Upper lobe of left lung (tissue), 4 donors: ENCODE data around the gene AADACL4.

Source experiments
- POLR2A ChIP-seq, 4 donors: fragments of 450-650 bp; IDR thresholded peaks; one replicate each; pipeline ENCODE4 v1.5.1; 2016 to 2017; ENCODE audit warnings: antibody characterized with exemption in 4 of 4, mild to moderate bottlenecking in 2 of 4
- TF ChIP-seq, protein P1 (sequence below), 6 experiments: fragments of 450-650 bp in 4 of 6; fragments of 200-600 bp in 2 of 6; sonication (generic) in 2 of 6; IDR thresholded peaks; one replicate each; pipeline ENCODE4 v1.5.1; 2016 to 2019; ENCODE audit warnings: antibody characterized with exemption in 6 of 6

DNA sequence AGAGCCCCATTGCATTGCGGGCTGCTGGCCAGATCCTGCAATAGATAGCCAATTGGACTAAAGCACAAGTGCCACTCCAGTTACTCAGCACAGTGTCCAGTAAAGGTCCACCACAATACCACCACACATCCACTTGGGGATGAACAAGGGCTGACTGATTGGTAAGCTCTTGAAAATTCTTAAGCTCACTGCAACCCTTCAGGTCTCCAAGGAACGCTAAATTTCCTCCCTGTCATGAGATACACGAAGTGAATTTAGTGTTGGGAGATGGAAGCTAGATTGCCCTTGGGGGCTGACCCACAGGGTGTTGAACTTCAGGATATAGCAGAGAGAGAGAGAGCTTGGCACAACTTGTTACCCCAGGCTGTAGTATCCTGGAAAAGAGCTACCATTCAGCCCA is 62.2 kb downstream of the AADACL4 start:
- TF ChIP-seq, protein P1, sequence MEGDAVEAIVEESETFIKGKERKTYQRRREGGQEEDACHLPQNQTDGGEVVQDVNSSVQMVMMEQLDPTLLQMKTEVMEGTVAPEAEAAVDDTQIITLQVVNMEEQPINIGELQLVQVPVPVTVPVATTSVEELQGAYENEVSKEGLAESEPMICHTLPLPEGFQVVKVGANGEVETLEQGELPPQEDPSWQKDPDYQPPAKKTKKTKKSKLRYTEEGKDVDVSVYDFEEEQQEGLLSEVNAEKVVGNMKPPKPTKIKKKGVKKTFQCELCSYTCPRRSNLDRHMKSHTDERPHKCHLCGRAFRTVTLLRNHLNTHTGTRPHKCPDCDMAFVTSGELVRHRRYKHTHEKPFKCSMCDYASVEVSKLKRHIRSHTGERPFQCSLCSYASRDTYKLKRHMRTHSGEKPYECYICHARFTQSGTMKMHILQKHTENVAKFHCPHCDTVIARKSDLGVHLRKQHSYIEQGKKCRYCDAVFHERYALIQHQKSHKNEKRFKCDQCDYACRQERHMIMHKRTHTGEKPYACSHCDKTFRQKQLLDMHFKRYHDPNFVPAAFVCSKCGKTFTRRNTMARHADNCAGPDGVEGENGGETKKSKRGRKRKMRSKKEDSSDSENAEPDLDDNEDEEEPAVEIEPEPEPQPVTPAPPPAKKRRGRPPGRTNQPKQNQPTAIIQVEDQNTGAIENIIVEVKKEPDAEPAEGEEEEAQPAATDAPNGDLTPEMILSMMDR (IDR thresholded peaks at IDR 0.05): no peak
- TF ChIP-seq POLR2A (IDR thresholded peaks at IDR 0.05): no peak
